H1 (cell line): ENCODE measurements around the gene BRIP1. TPM values are rescaled to one million over a fixed set of nuclear protein-coding genes. Genes with fewer than 3 reads are reported as not detected.

ENCODE experiments used
- CTCF ChIA-PET: fragments of 300-600 bp; sonication (Branson Sonifier 250); formaldehyde crosslinking; loops from one replicate; lab custom pipeline; 2021; ENCODE audit not compliant: partially characterized antibody; lab: Charles Lee
- POLR2A ChIA-PET: fragments of 300-600 bp; sonication (Branson Sonifier 250); formaldehyde crosslinking; loops from one replicate; lab custom pipeline; 2021; ENCODE audit warnings: inconsistent platforms; ENCODE audit not compliant: partially characterized antibody; lab: Charles Lee
- DNase-seq, 2 experiments: peaks; one replicate each; pipeline versions ENCODE4 v3.0.0 to v3.0.0-alpha.2; 2010 to 2022; ENCODE audit warnings: low spot score in 2 of 2, low read depth in 1 of 2, mixed read lengths in 1 of 2
- FAIRE-seq: peaks from 2 replicates; lab custom pipeline; 2011; peaks lifted over from hg19 to GRCh38; lab: Jason Lieb, UNC
- H2AFZ ChIP-seq: 2 replicates; pipeline ENCODE4 v1.8.1; 2012; ENCODE audit warnings: low read length, inconsistent platforms
- H2AK5ac ChIP-seq: 2 replicates; pipeline ENCODE4 v1.6.1; 2013; ENCODE audit warnings: low read depth, low read length
- H2BK120ac ChIP-seq: replicated peaks from 2 replicates; pipeline ENCODE3; 2013; ENCODE audit warnings: low read depth, low read length, inconsistent platforms
- H2BK12ac ChIP-seq: 2 replicates; pipeline ENCODE4 v1.6.1; 2013; ENCODE audit warnings: low read depth, low read length
- H2BK15ac ChIP-seq: 2 replicates; pipeline ENCODE4 v1.6.1; 2013; ENCODE audit warnings: low read length
- H2BK20ac ChIP-seq: 2 replicates; pipeline ENCODE4 v1.6.1; 2013; ENCODE audit warnings: low read length
- H2BK5ac ChIP-seq: 2 replicates; pipeline ENCODE4 v1.6.1; 2013; ENCODE audit warnings: low read depth, low read length
- H3K14ac ChIP-seq: 2 replicates; pipeline ENCODE4 v1.6.1; 2013; ENCODE audit warnings: inconsistent platforms; ENCODE audit not compliant: insufficient read length
- H3K18ac ChIP-seq: 2 replicates; pipeline ENCODE4 v1.6.1; 2013; ENCODE audit warnings: low read length; ENCODE audit errors: extremely low read depth
- H3K23ac ChIP-seq: 2 replicates; pipeline ENCODE4 v1.6.1; 2013; ENCODE audit warnings: inconsistent platforms; ENCODE audit not compliant: insufficient read length
- H3K23me2 ChIP-seq: 2 replicates; pipeline ENCODE4 v1.6.1; 2013; ENCODE audit warnings: low read depth, low read length
- H3K27ac ChIP-seq: 2 replicates; pipeline ENCODE4 v1.6.1; 2011; ENCODE audit warnings: low read depth, low read length, inconsistent platforms
- H3K27me3 ChIP-seq, 4 experiments: replicated peaks in 1 of 4; 1 replicate in 1 of 4; 2 replicates in 3 of 4; pipeline versions ENCODE4 v1.6.1 to v1.8.1; 2011 to 2013; ENCODE audit warnings: low read length in 3 of 4, mild to moderate bottlenecking in 3 of 4, inconsistent platforms in 2 of 4, mixed read lengths in 2 of 4, moderate library complexity in 1 of 4; ENCODE audit not compliant: control insufficient read depth in 3 of 4, insufficient read depth in 3 of 4; ENCODE audit errors: extremely low read depth in 1 of 4
- H3K36me3 ChIP-seq, 4 experiments: 2 replicates each; pipeline versions ENCODE4 v1.6.1 to v1.8.1; 2011 to 2013; ENCODE audit warnings: mild to moderate bottlenecking in 4 of 4, low read length in 3 of 4, moderate library complexity in 2 of 4, control low read depth in 1 of 4, inconsistent platforms in 1 of 4; ENCODE audit not compliant: insufficient read depth in 4 of 4, control insufficient read depth in 2 of 4
- H3K4ac ChIP-seq: replicated peaks from 2 replicates; pipeline ENCODE3; 2013; ENCODE audit warnings: low read length, low read depth, mixed read lengths, inconsistent platforms; ENCODE audit not compliant: insufficient read length
- H3K4me1 ChIP-seq, 4 experiments: replicated peaks in 1 of 4; 1 replicate in 1 of 4; 2 replicates in 3 of 4; pipeline versions ENCODE4 v1.6.1 to v1.8.1; 2011 to 2013; ENCODE audit warnings: low read length in 3 of 4, inconsistent platforms in 2 of 4, mixed read lengths in 1 of 4; ENCODE audit not compliant: insufficient read depth in 4 of 4, control insufficient read depth in 3 of 4
- H3K4me2 ChIP-seq, 2 experiments: 2 replicates each; pipeline versions ENCODE4 v1.6.1 to v1.8.1; 2011 to 2013; ENCODE audit warnings: low read depth in 2 of 2, low read length in 2 of 2, control low read depth in 1 of 2, inconsistent platforms in 1 of 2, mild to moderate bottlenecking in 1 of 2; ENCODE audit not compliant: insufficient read depth in 1 of 2
- H3K4me3 ChIP-seq, 4 experiments: fragments of 200-600, 300-600 bp in 1 of 4; sonication (generic), shearing (Covaris generic), sonication (Bioruptor Twin) in 1 of 4; 2 replicates each; pipeline versions ENCODE4 v1.5.1 to v1.8.1; 2011 to 2016; ENCODE audit warnings: low read length in 4 of 4, low read depth in 3 of 4, control low read depth in 2 of 4, inconsistent platforms in 2 of 4, mild to moderate bottlenecking in 2 of 4, mixed read lengths in 1 of 4, moderate library complexity in 1 of 4; ENCODE audit not compliant: insufficient read depth in 2 of 4; ENCODE audit errors: extremely low read depth in 1 of 4
- H3K56ac ChIP-seq: replicated peaks from 2 replicates; pipeline ENCODE3; 2013; ENCODE audit warnings: low read depth, mild to moderate bottlenecking, mixed read lengths, low read length, inconsistent platforms; ENCODE audit not compliant: insufficient read length
- H3K79me1 ChIP-seq: 2 replicates; pipeline ENCODE4 v1.6.1; 2013; ENCODE audit warnings: low read depth, low read length, control low read depth
- H3K79me2 ChIP-seq, 2 experiments: 2 replicates each; pipeline versions ENCODE4 v1.6.1 to v1.8.1; 2012 to 2013; ENCODE audit warnings: low read length in 2 of 2, mild to moderate bottlenecking in 2 of 2, inconsistent platforms in 1 of 2; ENCODE audit not compliant: insufficient read depth in 2 of 2, control insufficient read depth in 1 of 2
- H3K9ac ChIP-seq, 4 experiments: replicated peaks in 1 of 4; 1 replicate in 1 of 4; 2 replicates in 3 of 4; pipeline versions ENCODE4 v1.6.1 to v1.8.1; 2011 to 2013; ENCODE audit warnings: low read depth in 3 of 4, low read length in 3 of 4, control low read depth in 2 of 4, mild to moderate bottlenecking in 2 of 4, moderate library complexity in 2 of 4, inconsistent platforms in 1 of 4; ENCODE audit errors: extremely low read depth in 1 of 4
- H3K9me3 ChIP-seq, 2 experiments: 2 replicates each; pipeline versions ENCODE4 v1.6.1 to v1.8.1; 2012 to 2013; ENCODE audit warnings: mild to moderate bottlenecking in 2 of 2, moderate library complexity in 2 of 2, control low read depth in 1 of 2, inconsistent platforms in 1 of 2, low read depth in 1 of 2, low read length in 1 of 2, mixed read lengths in 1 of 2; ENCODE audit not compliant: insufficient read depth in 2 of 2
- H4K20me1 ChIP-seq, 2 experiments: replicated peaks in 1 of 2; 2 replicates each; pipeline versions ENCODE3 to v1.8.1; 2011 to 2013; ENCODE audit warnings: inconsistent platforms in 2 of 2, low read length in 2 of 2, mild to moderate bottlenecking in 1 of 2; ENCODE audit not compliant: insufficient read depth in 2 of 2, control insufficient read depth in 1 of 2
- H4K5ac ChIP-seq: 2 replicates; pipeline ENCODE4 v1.6.1; 2013; ENCODE audit warnings: low read length, low read depth, mixed read lengths, inconsistent platforms; ENCODE audit not compliant: insufficient read length
- H4K8ac ChIP-seq: 2 replicates; pipeline ENCODE4 v1.8.0; 2013; ENCODE audit warnings: mild to moderate bottlenecking, moderate library complexity, low read length, inconsistent platforms; ENCODE audit not compliant: insufficient read depth; ENCODE audit errors: extremely low read depth
- H4K91ac ChIP-seq: replicated peaks from 2 replicates; pipeline ENCODE3; 2013; ENCODE audit warnings: low read length, mixed read lengths, inconsistent platforms; ENCODE audit not compliant: insufficient read length
- ASH2L ChIP-seq: fragments of 200-600, 300-600 bp; sonication (generic); IDR thresholded peaks from one replicate; pipeline ENCODE4 v1.7.1; 2017; ENCODE audit warnings: low read length
- KDM4A ChIP-seq: IDR thresholded peaks from one replicate; pipeline ENCODE4 v1.7.1; 2012; ENCODE audit warnings: low read depth, mild to moderate bottlenecking, moderate library complexity, low read length, inconsistent platforms; ENCODE audit not compliant: severe bottlenecking
- MAX ChIP-seq: IDR thresholded peaks from 2 replicates; pipeline ENCODE4 v1.6.1; 2012; ENCODE audit warnings: inconsistent platforms
- SP2 ChIP-seq: IDR thresholded peaks from 2 replicates; pipeline ENCODE4 v1.6.1; 2012; ENCODE audit warnings: mild to moderate bottlenecking, low read length, inconsistent platforms
- WGBS, 2 experiments: shearing (Covaris generic) in 1 of 2; methylation state at CpG; one replicate each; pipeline versions ENCODE4 v1.1.6 to v1.1.7; 2013 to 2015; ENCODE audit warnings: low lambda C conversion rate in 2 of 2, mixed read lengths in 2 of 2, inconsistent platforms in 1 of 2, low coverage in 1 of 2, missing lambda C conversion rate in 1 of 2; ENCODE audit not compliant: insufficient replicate concordance in 2 of 2, insufficient coverage in 1 of 2, insufficient read length in 1 of 2; ENCODE audit errors: extremely low coverage in 1 of 2, missing lambda C conversion rate in 1 of 2; 5-methylcytosine and 5-hydroxymethylcytosine counted together
- polyA plus RNA-seq, 7 experiments: library from polyadenylated mRNA; depleted of rRNA in 3 of 7; stranded (reverse) in 5 of 7; unstranded in 2 of 7; fragments of >200 nt in 5 of 7; fragments of 200-250 nt in 2 of 7; gene quantifications; 1 replicate in 5 of 7; 2 replicates in 1 of 7; 4 replicates in 1 of 7; pipeline versions ENCODE4 v1.2.1 to v1.2.3, GENCODE V29; 2011 to 2013; ENCODE audit warnings: missing spikeins in 2 of 7, mixed read lengths in 2 of 7
- total RNA-seq: library from RNA; stranded (reverse); fragmentation: NEBNext Ultra II Directional; extraction: Animal tissue kit (Norgen Biotek cat#: 25700); gene quantifications from 2 replicates; pipeline ENCODE4 v1.2.1, GENCODE V29; 2021

The BRIP1 gene
- total and polyA plus RNA-seq, 2 of the 8 experiments (the other 6 are each of a cell fraction or from before 2014, with no cell fraction given), result 5.8 to 19.2 TPM

- no peaks in the 10 kb centered on the region for H3K4me1 ChIP-seq
- no peak overlapping the region for H2BK12ac ChIP-seq
- H2BK5ac ChIP-seq, result no peak overlapping the region
- no peak overlapping the region for H3K18ac ChIP-seq
- no peaks in the 10 kb centered on the region for H3K27me3 ChIP-seq
- no peak overlapping the region for H3K4me2 ChIP-seq
- H3K36me3 ChIP-seq, result peaks cover 3 to 53% (median 16%) of the 10 kb centered on the region in 4 experiments; a peak in 7 of 8 replicates
- peaks cover 0 to 1% of the 10 kb centered on the region in 2 experiments for H4K20me1 ChIP-seq
- no peak overlapping the region for H3K27ac ChIP-seq
- 86% methylated on average over 3 of the region's 3 CpGs; no CpG with 5 or more reads in 1 of the 2 experiments for WGBS, 2 experiments
- no peak overlapping the region for H3K56ac ChIP-seq
- H3K4me3 ChIP-seq, result no peak overlapping the region
- CTCF ChIA-PET, result no interaction called here
- no peak overlapping the region for H3K9ac ChIP-seq
- no peak overlapping the region for H3K14ac ChIP-seq
- H4K5ac ChIP-seq, result no peak overlapping the region
- no peak overlapping the region for H2AK5ac ChIP-seq
- H3K79me2 ChIP-seq, result no peaks in the 10 kb centered on the region
- no peaks in the 10 kb centered on the region for H3K79me1 ChIP-seq
- no peak overlapping the region for H2BK120ac ChIP-seq
- DNase-seq (no peak), FAIRE-seq (no peak)
- no peaks in the 10 kb centered on the region for H3K9me3 ChIP-seq
- no peak overlapping the region for H2BK15ac ChIP-seq
- H3K23me2 ChIP-seq, result no peaks in the 10 kb centered on the region
- no peak overlapping the region for H4K91ac ChIP-seq
- no peak overlapping the region for H2AFZ ChIP-seq
- no peak overlapping the region for H4K8ac ChIP-seq
- no peak overlapping the region for H2BK20ac ChIP-seq
- H3K4ac ChIP-seq, result no peak overlapping the region
- POLR2A ChIA-PET, result no interaction called here
- H3K23ac ChIP-seq, result no peak overlapping the region
- TF ChIP-seq MAX (no peak), ASH2L (no peak), KDM4A (no peak), SP2 (no peak)
Measured at GRCh38 chr17:61846761-61847375, 16.5 kb downstream of the BRIP1 start.
